Non-pigmented ciliary epithelial cell (primary cell): ENCODE data around the gene KPNB1.

Experiments used
- DNase-seq: peaks from one replicate; pipeline ENCODE4 v3.0.0-alpha.2; 2010; ENCODE audit warnings: low read depth

The KPNB1 gene

GRCh38 chr17:47696717-47697642 is 47.3 kb downstream of the KPNB1 start:
- DNase-seq: no peak

GRCh38 chr17:47697906-47698711 is 48.4 kb downstream of the KPNB1 start:
- DNase-seq: no peak

- DNase-seq: no peak
Measured at GRCh38 chr17:47698749-47699535, 49.2 kb downstream of the KPNB1 start.

GRCh38 chr17:47699536-47699840 is 49.8 kb downstream of the KPNB1 start:
- no peak for DNase-seq

GRCh38 chr17:47700471-47701449 is 51.0 kb downstream of the KPNB1 start:
- no peak for DNase-seq

GRCh38 chr17:47701608-47702007 is 51.9 kb downstream of the KPNB1 start:
- DNase-seq: no peak

GRCh38 chr17:47702391-47702995 is 52.8 kb downstream of the KPNB1 start:
- no peak for DNase-seq

- DNase-seq: no peak
Measured at GRCh38 chr17:47703191-47703591, 53.5 kb downstream of the KPNB1 start.

GRCh38 chr17:47703671-47704070 is 54.0 kb downstream of the KPNB1 start:
- no peak for DNase-seq

- no peak for DNase-seq
Measured at GRCh38 chr17:47704116-47704515, 54.4 kb downstream of the KPNB1 start.

GRCh38 chr17:47704736-47705135 is 55.0 kb downstream of the KPNB1 start:
- no peak for DNase-seq

- no peak for DNase-seq
Measured at GRCh38 chr17:47705536-47706530, 56.1 kb downstream of the KPNB1 start.

GRCh38 chr17:47707056-47707804 is 57.5 kb downstream of the KPNB1 start:
- no peak for DNase-seq

- no peak for DNase-seq
Measured at GRCh38 chr17:47707884-47708283, 58.2 kb downstream of the KPNB1 start.

- no peak for DNase-seq
Measured at GRCh38 chr17:47708312-47708863, 58.7 kb downstream of the KPNB1 start.

- DNase-seq: no peak
Measured at GRCh38 chr17:47708864-47709541, 59.3 kb downstream of the KPNB1 start.

- no peak for DNase-seq
Measured at GRCh38 chr17:47709594-47709993, 59.9 kb downstream of the KPNB1 start.
